ENCODE results near the gene USP47.

Gene USP47, protein sequence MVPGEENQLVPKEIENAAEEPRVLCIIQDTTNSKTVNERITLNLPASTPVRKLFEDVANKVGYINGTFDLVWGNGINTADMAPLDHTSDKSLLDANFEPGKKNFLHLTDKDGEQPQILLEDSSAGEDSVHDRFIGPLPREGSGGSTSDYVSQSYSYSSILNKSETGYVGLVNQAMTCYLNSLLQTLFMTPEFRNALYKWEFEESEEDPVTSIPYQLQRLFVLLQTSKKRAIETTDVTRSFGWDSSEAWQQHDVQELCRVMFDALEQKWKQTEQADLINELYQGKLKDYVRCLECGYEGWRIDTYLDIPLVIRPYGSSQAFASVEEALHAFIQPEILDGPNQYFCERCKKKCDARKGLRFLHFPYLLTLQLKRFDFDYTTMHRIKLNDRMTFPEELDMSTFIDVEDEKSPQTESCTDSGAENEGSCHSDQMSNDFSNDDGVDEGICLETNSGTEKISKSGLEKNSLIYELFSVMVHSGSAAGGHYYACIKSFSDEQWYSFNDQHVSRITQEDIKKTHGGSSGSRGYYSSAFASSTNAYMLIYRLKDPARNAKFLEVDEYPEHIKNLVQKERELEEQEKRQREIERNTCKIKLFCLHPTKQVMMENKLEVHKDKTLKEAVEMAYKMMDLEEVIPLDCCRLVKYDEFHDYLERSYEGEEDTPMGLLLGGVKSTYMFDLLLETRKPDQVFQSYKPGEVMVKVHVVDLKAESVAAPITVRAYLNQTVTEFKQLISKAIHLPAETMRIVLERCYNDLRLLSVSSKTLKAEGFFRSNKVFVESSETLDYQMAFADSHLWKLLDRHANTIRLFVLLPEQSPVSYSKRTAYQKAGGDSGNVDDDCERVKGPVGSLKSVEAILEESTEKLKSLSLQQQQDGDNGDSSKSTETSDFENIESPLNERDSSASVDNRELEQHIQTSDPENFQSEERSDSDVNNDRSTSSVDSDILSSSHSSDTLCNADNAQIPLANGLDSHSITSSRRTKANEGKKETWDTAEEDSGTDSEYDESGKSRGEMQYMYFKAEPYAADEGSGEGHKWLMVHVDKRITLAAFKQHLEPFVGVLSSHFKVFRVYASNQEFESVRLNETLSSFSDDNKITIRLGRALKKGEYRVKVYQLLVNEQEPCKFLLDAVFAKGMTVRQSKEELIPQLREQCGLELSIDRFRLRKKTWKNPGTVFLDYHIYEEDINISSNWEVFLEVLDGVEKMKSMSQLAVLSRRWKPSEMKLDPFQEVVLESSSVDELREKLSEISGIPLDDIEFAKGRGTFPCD (N-terminal part only)

DNA sequence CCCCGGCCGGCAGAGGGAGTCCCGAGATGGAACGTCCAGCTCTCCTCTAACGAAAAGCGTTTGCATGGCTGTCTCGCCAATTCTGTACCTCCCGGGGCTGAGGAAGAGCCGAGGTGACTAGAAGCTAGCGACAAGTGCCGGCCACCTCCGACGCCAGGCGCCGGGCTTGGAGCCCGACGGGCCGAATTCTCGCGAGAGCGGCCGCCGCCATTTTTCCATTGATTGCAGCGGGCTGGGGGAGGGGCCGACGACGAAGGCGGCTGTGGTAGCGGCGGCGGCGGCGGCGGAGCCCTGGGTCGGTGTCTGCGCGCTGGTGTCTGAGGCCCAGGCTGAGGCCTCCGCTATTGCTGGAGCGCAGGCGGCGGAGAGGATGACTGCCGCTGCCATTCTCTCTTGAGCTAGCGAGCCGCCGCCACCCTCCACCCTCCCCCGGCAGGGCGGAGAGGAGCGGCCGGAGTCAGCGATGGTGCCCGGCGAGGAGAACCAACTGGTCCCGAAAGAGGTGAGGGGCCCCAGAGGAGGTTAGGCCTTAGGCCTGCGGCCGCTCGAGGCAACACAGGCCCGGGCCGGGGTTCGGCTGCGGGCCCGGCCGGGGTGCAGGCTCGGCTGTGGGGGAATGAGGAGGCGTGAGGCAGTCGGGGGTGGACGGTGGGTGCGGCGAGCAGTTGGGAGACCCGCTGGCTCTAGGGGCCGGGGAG lies at the start of gene USP47:
USP47 (plus strand) TSS at position 250 of the 698 bp plus-strand sequence; CDS start at position 464, 214 bp downstream.
- peak; percentile 82 for ATAC-seq
- no peak for TF ChIP-seq TOX (CRISPR knock-in tag; IDR thresholded peaks at IDR 0.05; ENCODE audit: borderline replicate concordance)
- TF ChIP-seq CSDC2 (CRISPR knock-in tag; IDR thresholded peaks at IDR 0.05): no peak
- 0 out of 2 replicates have a peak, but pooled peaks have one; percentile 29 for TF ChIP-seq RARB (CRISPR knock-in tag; IDR thresholded peaks at IDR 0.05)
- no peak for TF ChIP-seq ZFP30 (CRISPR knock-in tag; IDR thresholded peaks at IDR 0.05)
- TF ChIP-seq, protein P1, sequence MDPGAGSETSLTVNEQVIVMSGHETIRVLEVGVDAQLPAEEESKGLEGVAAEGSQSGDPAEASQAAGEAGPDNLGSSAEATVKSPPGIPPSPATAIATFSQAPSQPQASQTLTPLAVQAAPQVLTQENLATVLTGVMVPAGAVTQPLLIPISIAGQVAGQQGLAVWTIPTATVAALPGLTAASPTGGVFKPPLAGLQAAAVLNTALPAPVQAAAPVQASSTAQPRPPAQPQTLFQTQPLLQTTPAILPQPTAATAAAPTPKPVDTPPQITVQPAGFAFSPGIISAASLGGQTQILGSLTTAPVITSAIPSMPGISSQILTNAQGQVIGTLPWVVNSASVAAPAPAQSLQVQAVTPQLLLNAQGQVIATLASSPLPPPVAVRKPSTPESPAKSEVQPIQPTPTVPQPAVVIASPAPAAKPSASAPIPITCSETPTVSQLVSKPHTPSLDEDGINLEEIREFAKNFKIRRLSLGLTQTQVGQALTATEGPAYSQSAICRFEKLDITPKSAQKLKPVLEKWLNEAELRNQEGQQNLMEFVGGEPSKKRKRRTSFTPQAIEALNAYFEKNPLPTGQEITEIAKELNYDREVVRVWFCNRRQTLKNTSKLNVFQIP (CRISPR knock-in tag; IDR thresholded peaks at IDR 0.05; ENCODE audit: borderline replicate concordance, low read depth): no peak
- TF ChIP-seq, protein P2, sequence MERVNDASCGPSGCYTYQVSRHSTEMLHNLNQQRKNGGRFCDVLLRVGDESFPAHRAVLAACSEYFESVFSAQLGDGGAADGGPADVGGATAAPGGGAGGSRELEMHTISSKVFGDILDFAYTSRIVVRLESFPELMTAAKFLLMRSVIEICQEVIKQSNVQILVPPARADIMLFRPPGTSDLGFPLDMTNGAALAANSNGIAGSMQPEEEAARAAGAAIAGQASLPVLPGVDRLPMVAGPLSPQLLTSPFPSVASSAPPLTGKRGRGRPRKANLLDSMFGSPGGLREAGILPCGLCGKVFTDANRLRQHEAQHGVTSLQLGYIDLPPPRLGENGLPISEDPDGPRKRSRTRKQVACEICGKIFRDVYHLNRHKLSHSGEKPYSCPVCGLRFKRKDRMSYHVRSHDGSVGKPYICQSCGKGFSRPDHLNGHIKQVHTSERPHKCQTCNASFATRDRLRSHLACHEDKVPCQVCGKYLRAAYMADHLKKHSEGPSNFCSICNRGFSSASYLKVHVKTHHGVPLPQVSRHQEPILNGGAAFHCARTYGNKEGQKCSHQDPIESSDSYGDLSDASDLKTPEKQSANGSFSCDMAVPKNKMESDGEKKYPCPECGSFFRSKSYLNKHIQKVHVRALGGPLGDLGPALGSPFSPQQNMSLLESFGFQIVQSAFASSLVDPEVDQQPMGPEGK (CRISPR knock-in tag; IDR thresholded peaks at IDR 0.05; ENCODE audit: borderline replicate concordance): no peak

DNA sequence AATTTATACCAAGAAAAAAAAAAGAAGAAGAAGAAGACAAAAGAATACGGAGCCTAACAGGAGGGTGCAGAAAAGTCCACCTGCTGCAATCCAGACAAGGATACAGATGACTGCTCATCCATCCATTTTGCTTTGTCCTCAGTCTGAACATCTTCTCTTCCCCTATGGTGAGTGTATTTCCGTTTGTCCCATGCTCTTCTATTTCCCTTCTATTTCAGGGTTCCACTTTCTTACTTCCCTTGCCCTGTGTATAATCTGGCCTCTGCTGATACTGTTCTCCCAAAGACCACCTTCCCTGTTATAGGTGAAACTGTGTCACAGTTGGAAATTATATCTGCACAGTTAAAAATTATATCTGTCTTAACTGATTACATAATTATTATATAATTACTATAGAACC lies 48.7 kb upstream of the USP47 start:
- ATAC-seq: no peak
- TF ChIP-seq ZNF565 (CRISPR knock-in tag; conservative IDR thresholded peaks at IDR 0.05; ENCODE audit: low read depth) (no peak), PPARA (CRISPR knock-in tag; IDR thresholded peaks at IDR 0.05; ENCODE audit: borderline replicate concordance) (no peak)
- TF ChIP-seq, protein P3, sequence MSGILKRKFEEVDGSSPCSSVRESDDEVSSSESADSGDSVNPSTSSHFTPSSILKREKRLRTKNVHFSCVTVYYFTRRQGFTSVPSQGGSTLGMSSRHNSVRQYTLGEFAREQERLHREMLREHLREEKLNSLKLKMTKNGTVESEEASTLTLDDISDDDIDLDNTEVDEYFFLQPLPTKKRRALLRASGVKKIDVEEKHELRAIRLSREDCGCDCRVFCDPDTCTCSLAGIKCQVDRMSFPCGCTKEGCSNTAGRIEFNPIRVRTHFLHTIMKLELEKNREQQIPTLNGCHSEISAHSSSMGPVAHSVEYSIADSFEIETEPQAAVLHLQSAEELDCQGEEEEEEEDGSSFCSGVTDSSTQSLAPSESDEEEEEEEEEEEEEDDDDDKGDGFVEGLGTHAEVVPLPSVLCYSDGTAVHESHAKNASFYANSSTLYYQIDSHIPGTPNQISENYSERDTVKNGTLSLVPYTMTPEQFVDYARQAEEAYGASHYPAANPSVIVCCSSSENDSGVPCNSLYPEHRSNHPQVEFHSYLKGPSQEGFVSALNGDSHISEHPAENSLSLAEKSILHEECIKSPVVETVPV (CRISPR knock-in tag; IDR thresholded peaks at IDR 0.05): no peak

DNA sequence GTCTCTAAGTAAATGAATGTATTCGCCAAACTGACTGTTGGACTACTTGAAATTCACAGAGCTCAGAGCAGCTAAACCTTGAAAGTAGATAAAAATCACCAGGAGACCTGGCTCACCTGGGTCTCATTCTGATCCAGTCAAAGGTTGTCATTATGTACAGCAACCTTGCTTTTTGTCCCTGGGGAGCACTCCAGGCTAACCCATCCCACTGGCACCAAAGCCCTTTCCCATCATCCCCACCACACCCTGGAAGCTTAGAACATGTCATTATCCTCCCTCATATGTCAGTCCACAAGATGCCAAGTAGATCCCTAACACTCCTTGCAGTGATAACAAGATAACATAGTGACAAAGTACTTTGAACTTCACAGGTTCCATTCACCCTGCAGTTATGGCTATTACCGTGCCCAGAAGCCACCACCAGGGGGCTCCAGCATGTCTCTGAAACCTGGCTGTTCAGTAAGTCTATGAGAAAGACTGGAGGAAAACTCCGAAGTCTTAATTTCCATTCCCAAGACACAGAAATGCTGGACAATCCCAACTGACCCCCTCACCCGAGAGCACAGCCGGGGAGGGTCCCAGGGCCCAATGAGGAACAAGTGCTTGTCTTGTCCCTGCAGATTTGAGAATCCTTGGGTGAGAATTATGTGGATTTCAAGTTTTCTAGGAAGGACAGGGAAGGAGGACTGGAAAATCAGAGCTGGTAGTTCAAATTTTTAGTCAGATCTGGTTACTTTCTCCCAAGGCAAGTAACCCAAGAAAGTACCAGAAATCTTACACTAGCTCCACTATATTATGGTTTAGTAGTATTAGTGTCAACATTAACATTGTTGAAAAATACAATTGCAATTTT lies 43.0 kb upstream of the USP47 start:
- TF ChIP-seq BACH2 (CRISPR knock-in tag; IDR thresholded peaks at IDR 0.05; ENCODE audit: borderline replicate concordance): no peak
- no peak for TF ChIP-seq ZC3H10 (CRISPR knock-in tag; IDR thresholded peaks at IDR 0.05)
- no peak for TF ChIP-seq GLIS3 (CRISPR knock-in tag; IDR thresholded peaks at IDR 0.05)
- ATAC-seq: peak; percentile 100

DNA sequence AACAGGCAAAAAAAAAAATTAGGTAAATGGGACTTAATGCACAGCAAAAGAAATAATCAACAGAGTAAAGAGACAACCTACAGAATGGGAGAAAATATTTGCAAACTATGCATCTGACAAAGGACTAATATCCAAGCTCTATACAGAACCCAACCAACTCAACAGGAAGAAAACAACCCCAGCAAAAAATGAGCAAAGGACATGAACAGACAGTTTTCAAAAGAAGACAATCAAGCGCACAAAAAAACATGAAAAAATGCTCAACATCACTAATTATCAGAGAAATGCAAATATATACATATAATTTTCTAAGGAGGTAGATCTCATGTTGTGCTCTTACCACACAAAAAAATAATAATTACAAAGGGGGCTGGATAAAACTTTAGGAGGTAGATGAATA lies 36.5 kb upstream of the USP47 start:
- ATAC-seq: no peak
- TF ChIP-seq, protein P4, sequence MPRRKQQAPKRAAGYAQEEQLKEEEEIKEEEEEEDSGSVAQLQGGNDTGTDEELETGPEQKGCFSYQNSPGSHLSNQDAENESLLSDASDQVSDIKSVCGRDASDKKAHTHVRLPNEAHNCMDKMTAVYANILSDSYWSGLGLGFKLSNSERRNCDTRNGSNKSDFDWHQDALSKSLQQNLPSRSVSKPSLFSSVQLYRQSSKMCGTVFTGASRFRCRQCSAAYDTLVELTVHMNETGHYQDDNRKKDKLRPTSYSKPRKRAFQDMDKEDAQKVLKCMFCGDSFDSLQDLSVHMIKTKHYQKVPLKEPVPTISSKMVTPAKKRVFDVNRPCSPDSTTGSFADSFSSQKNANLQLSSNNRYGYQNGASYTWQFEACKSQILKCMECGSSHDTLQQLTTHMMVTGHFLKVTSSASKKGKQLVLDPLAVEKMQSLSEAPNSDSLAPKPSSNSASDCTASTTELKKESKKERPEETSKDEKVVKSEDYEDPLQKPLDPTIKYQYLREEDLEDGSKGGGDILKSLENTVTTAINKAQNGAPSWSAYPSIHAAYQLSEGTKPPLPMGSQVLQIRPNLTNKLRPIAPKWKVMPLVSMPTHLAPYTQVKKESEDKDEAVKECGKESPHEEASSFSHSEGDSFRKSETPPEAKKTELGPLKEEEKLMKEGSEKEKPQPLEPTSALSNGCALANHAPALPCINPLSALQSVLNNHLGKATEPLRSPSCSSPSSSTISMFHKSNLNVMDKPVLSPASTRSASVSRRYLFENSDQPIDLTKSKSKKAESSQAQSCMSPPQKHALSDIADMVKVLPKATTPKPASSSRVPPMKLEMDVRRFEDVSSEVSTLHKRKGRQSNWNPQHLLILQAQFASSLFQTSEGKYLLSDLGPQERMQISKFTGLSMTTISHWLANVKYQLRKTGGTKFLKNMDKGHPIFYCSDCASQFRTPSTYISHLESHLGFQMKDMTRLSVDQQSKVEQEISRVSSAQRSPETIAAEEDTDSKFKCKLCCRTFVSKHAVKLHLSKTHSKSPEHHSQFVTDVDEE (CRISPR knock-in tag; IDR thresholded peaks at IDR 0.05): no peak
- TF ChIP-seq, protein P2 (CRISPR knock-in tag; IDR thresholded peaks at IDR 0.05; ENCODE audit: borderline replicate concordance): no peak
- TF ChIP-seq, protein P5, sequence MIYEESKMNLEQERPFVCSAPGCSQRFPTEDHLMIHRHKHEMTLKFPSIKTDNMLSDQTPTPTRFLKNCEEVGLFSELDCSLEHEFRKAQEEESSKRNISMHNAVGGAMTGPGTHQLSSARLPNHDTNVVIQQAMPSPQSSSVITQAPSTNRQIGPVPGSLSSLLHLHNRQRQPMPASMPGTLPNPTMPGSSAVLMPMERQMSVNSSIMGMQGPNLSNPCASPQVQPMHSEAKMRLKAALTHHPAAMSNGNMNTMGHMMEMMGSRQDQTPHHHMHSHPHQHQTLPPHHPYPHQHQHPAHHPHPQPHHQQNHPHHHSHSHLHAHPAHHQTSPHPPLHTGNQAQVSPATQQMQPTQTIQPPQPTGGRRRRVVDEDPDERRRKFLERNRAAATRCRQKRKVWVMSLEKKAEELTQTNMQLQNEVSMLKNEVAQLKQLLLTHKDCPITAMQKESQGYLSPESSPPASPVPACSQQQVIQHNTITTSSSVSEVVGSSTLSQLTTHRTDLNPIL (CRISPR knock-in tag; IDR thresholded peaks at IDR 0.05; ENCODE audit: low read depth): no peak
- TF ChIP-seq OSR1 (CRISPR knock-in tag; IDR thresholded peaks at IDR 0.05) (no peak), ISL1 (CRISPR knock-in tag; IDR thresholded peaks at IDR 0.05) (no peak), ZNF565 (CRISPR knock-in tag; conservative IDR thresholded peaks at IDR 0.05; ENCODE audit: low read depth) (no peak), ESRRG (CRISPR knock-in tag; IDR thresholded peaks at IDR 0.05) (no peak), TOX (CRISPR knock-in tag; IDR thresholded peaks at IDR 0.05; ENCODE audit: borderline replicate concordance) (no peak), ZC3H10 (CRISPR knock-in tag; IDR thresholded peaks at IDR 0.05) (no peak), GLIS3 (CRISPR knock-in tag; IDR thresholded peaks at IDR 0.05) (no peak)

Data from SK-N-SH treated with all-trans-retinoic acid at 6 μM for 48 hours (cell line).